Small intestine (tissue), 7 donors: ENCODE data around the gene TBCA. TPM values are rescaled to one million over a fixed set of nuclear protein-coding genes. Genes with fewer than 3 reads are reported as not detected.
A peak's percentile ranks its signal among the peaks of the same experiment; 100 is the strongest.

Experiments
- DNase-seq, 2 donors: peaks; one replicate each; pipeline versions ENCODE4 v3.0.0 to v3.0.0-alpha.2; 2013
- FAIRE-seq: peaks from 2 replicates; lab custom pipeline; 2012; peaks lifted over from hg19 to GRCh38; lab: Jason Lieb, UNC
- H3K27ac ChIP-seq, 3 donors: one replicate each; pipeline ENCODE4 v1.5.1; 2013; ENCODE audit warnings: low read length in 2 of 3, mild to moderate bottlenecking in 2 of 3, control low read depth in 1 of 3, inconsistent platforms in 1 of 3, low read depth in 1 of 3, moderate library complexity in 1 of 3
- H3K27me3 ChIP-seq, 3 donors: one replicate each; pipeline ENCODE4 v1.6.1; 2013; ENCODE audit warnings: low read length in 3 of 3, inconsistent platforms in 1 of 3; ENCODE audit not compliant: control insufficient read depth in 3 of 3, insufficient read depth in 3 of 3
- H3K36me3 ChIP-seq, 3 donors: one replicate each; pipeline ENCODE4 v1.6.1; 2013; ENCODE audit warnings: low read length in 3 of 3, inconsistent platforms in 1 of 3, low read depth in 1 of 3, mild to moderate bottlenecking in 1 of 3, moderate library complexity in 1 of 3; ENCODE audit not compliant: control insufficient read depth in 3 of 3, insufficient read depth in 2 of 3
- H3K4me1 ChIP-seq, 3 donors: one replicate each; pipeline ENCODE4 v1.6.1; 2013; ENCODE audit warnings: low read length in 2 of 3, inconsistent platforms in 1 of 3, low read depth in 1 of 3, mild to moderate bottlenecking in 1 of 3, moderate library complexity in 1 of 3; ENCODE audit not compliant: control insufficient read depth in 3 of 3, insufficient read depth in 2 of 3
- H3K4me3 ChIP-seq, 3 donors: one replicate each; pipeline ENCODE4 v1.5.1; 2013; ENCODE audit warnings: low read length in 3 of 3, control low read depth in 1 of 3, inconsistent platforms in 1 of 3, low read depth in 1 of 3, mild to moderate bottlenecking in 1 of 3, moderate library complexity in 1 of 3
- H3K9me3 ChIP-seq, 2 donors: one replicate each; pipeline ENCODE4 v1.6.1; 2013; ENCODE audit warnings: low read depth in 1 of 2, low read length in 1 of 2; ENCODE audit not compliant: control insufficient read depth in 2 of 2, insufficient read depth in 1 of 2
- WGBS, 3 donors: extraction: QIAGEN DNeasy Blood & Tissue Kit; methylation state at CpG; one replicate each; pipeline ENCODE4 v1.1.7; 2013; 5-methylcytosine and 5-hydroxymethylcytosine counted together
- polyA plus RNA-seq, 4 donors: library from polyadenylated mRNA; stranded (reverse) in 3 of 4; unstranded in 1 of 4; fragments of 200-250 nt in 3 of 4; fragments of 120-200 nt in 1 of 4; gene quantifications; one replicate each; pipeline versions ENCODE4 v1.2.1 to v1.2.3, GENCODE V29; 2013
- donor health status: healthy with polysubstance abuse.
- donor health status: control.
- donor health status: control.
- donor health status: Bipolar disorder and iron deficiency.
- donor health status: healthy.

TBCA gene
- polyA plus RNA-seq, 4 donors: 177 to 223 (median 208) TPM

DNA sequence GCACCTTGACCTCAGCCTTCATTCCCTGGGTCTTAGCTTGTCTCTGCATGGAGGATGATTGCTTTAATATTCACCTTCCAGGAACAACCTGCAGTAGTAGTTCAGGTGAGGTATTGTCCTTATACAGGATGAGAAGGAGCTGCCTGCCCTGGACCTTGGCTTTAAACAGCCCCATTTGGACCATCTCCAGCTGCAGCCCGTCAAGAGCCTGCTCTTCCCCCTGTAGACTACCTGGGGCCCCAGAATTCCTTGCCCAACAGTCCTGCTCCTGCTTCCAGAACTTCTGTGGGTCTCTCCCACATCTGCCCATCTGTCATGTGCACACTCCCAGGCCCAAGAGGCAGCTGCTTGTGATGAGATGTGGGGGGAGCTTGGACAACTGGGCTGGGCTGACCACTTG is 125.5 kb downstream of the TBCA start:
- peaks cover 0 to 52% (median 14%) of the 10 kb centered on the region in 3 donors for H3K27me3 ChIP-seq
- no peak overlapping the region for H3K27ac ChIP-seq
- no peaks in the 10 kb centered on the region for H3K36me3 ChIP-seq
- FAIRE-seq: no peak
- no peaks in the 10 kb centered on the region for H3K4me1 ChIP-seq
- DNase-seq: no peak
- no peak overlapping the region for H3K4me3 ChIP-seq
- 17 to 39% (median 17%) methylated on average over 1 of the region's 1 CpG for WGBS, 3 donors
- no peaks in the 10 kb centered on the region for H3K9me3 ChIP-seq

DNA sequence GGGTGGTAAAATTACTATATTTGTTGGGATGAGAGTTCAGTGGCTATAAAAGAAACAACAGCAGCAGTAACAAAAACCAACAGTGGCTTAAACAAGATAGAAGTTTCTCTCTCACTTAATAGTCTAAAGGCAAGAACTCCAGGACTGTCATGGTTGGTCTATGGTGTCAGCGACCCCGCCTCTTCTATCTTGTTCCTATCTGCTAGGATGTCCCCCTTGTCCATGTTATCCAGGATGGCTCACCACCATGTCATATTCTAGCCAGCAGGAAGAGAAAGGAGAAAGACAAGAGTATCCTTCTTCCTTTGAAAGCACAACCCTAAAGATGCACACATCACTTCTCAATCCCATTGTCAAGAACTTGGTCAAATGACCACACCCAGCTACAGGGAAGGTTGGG is 126.4 kb downstream of the TBCA start:
- no peak for FAIRE-seq
- peaks cover 0 to 59% (median 16%) of the 10 kb centered on the region in 3 donors for H3K27me3 ChIP-seq

DNA sequence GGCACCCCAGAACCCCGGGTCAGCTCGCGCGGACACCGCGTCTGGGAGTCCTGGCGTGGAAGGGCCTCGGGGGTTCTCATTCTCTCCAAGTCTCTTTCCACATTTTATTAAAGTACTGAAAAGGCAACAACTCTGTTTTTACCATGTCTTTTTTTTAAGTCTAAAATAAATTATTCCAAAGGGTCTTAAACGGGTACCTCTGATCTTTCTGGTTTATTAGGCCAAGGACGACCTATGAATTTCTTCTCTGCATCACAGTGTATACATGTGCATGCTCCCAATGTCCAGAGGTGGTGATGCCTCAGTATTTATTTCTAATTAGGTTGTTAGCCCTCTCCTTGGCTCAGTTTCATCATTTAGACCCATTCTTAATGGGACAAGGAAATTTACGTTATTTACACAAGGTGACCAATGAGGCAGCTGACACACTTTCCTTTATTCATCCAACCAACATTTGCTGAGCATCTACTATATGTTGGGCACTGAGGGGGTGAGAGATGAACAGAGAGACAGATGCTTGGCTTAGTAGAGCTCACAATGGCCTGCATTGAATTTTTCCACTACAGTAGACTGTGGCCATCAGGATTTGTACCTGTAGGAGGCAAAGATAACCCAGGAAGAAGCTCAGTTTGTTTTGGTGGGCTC is 130.0 kb downstream of the TBCA start:
- no peaks in the 10 kb centered on the region for H3K36me3 ChIP-seq
- H3K27me3 ChIP-seq: peaks cover 0 to 79% (median 34%) of the 10 kb centered on the region in 3 donors
- peak overlapping the region in 1 of 3 donors; percentile 35 for H3K4me3 ChIP-seq
- no peak for DNase-seq
- H3K27ac ChIP-seq: no peak overlapping the region
- peaks cover 0 to 7% (median 0%) of the 10 kb centered on the region in 3 donors for H3K4me1 ChIP-seq
- 35 to 53% (median 36%) methylated on average over 11 of the region's 11 CpGs for WGBS, 3 donors
- no peak for FAIRE-seq
- H3K9me3 ChIP-seq: no peaks in the 10 kb centered on the region

More for the DNA sequence above, 126.4 kb downstream of the TBCA start:
- 80 to 91% (median 90%) methylated on average over 2 of the region's 2 CpGs for WGBS, 3 donors
- Histone ChIP-seq H3K4me3 (no peak overlapping the region), H3K4me1 (peaks cover 0 to 5% (median 0%) of the 10 kb centered on the region in 3 donors), H3K9me3 (no peaks in the 10 kb centered on the region), H3K36me3 (no peaks in the 10 kb centered on the region), H3K27ac (no peak overlapping the region)
- no peak for DNase-seq

DNA sequence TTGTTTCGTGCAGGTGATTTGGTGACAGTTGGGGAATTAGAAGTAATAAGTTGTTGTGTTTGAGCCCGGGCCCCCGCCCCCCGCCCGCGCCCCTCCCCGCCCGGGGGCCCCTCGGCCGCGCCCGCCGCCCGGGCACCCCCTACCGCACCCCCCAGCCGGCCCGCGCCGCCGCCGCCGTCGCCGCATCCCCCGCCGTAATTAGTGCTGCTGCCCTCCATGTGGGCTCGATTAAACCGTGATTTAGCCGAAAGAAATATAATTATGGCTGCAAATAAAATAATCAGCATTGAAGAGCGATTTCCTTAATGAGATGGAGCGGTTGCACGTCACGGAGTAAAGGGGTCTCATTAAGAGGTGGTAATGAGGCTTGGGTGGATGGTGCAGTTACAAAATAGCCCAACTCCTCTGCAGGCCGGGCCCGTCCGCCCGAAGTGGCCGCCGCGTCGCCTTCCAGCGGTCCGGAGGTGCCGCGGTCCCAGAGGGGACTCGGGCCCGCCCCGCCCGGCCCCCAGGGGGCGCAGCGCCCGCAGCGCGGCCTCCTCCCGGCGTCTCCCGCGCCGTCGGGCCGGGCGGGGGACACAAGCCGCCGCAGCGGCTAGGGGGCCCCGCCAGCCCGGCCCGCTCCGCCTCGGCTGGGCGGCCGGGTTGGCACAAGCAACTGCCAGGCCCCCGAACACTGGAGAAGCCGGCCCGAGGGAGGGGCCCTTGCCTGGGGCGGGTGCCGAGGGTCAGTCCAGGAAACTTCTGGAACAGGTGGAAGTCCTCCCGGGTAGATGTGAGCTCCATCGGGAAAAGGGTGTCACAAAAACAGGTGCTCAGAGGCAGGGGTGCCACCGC is 130.8 kb downstream of the TBCA start:
- Histone ChIP-seq H3K27me3 (peaks cover 6 to 82% (median 38%) of the 10 kb centered on the region in 3 donors), H3K4me3 (peak overlapping the region in 1 of 3 donors; percentile 35)
- no peak for FAIRE-seq

DNA sequence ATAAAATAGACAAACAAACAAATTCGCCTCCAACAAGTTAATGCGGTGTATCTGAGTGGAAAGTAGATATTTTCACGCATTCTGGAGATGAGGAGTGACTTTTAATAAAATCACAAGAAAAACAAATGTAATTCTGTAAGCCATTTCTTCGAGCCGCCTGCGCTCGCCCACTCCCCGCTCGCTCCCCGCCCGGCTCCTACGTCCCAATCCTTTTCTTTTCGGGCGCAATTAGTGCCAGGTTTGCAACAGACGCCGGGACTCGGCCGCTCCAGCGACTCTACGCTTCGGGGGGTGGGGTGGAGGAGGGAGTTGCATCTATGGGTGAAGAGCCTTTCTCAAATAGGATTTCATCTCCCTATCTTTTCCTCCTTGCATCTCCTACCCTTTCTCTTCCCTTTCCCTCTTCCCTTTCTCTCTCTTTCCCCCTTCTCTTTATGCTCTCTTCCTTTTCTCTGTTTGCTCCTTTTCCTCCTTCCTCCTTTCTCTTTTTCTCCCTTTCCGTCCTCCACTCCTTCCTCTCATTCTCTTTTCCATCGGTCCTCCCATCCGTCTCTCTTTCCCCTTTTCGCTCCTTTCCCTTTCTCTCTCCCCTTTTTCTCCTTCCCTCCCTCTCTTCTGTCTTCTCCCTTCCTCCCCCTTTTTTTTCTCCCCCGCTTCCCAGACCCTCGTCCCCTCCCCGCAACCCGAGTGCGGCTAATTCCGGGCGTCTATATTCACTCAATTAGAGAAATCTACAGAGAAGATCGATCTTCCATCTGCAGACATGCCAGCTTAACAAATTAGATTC is 131.6 kb downstream of the TBCA start:
- peaks cover 0 to 7% (median 0%) of the 10 kb centered on the region in 3 donors for H3K4me1 ChIP-seq
- H3K27me3 ChIP-seq: peaks cover 8 to 88% (median 43%) of the 10 kb centered on the region in 3 donors
- H3K9me3 ChIP-seq: no peaks in the 10 kb centered on the region
- FAIRE-seq (no peak), DNase-seq (peak in 1 of 2 donors; percentile 6)
- 7 to 13% (median 12%) methylated on average over 33 of the region's 33 CpGs for WGBS, 3 donors
- no peaks in the 10 kb centered on the region for H3K36me3 ChIP-seq
- H3K4me3 ChIP-seq: peak overlapping the region in 1 of 3 donors; percentile 35
- H3K27ac ChIP-seq: no peak overlapping the region

More for the DNA sequence above, 130.8 kb downstream of the TBCA start:
- Histone ChIP-seq H3K27ac (no peak overlapping the region), H3K36me3 (no peaks in the 10 kb centered on the region), H3K9me3 (no peaks in the 10 kb centered on the region), H3K4me1 (peaks cover 0 to 7% (median 0%) of the 10 kb centered on the region in 3 donors)
- WGBS, 3 donors: 2 to 3% (median 2%) methylated on average over 65 to 80 of the region's 80 CpGs
- peak in 1 of 2 donors; percentile 61 for DNase-seq

DNA sequence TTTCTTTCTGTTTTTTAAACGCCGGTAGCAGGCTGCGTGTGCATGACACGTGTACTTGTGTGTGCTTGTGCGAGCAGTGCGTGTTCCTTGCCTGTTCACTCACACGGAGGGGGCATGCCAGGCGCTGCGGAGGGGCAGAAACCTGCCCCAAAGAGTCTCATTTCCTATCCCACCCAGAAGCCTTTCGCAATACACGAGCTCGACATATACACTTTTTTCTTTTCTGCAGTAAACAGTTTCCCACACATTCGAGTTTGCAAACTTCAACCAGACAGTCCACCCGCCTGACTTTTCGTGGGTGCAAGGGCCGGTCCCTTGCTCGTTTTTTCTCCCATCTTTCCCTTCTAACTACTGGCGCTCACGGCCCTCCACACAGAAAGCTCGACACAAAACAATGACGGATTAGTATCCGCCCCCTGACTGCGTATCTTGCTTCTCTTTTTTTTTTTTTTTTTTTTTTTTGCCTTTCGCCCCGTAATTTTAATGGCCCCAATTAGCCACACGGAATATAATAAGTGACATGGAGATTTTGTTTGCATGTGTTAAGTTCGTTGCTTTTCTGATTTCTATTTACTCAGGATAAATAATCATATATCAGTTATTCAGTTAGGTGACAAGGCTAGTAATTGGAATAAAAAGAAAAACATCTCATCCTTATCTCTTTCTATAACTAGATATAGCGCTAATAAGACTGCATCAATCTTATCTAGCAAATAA is 132.3 kb downstream of the TBCA start:
- peaks cover 0 to 4% of the 10 kb centered on the region in 2 donors for H3K9me3 ChIP-seq
- H3K36me3 ChIP-seq: no peaks in the 10 kb centered on the region
- DNase-seq (peak in 1 of 2 donors; percentile 21), FAIRE-seq (no peak)
- no peak overlapping the region for H3K4me3 ChIP-seq
- H3K27ac ChIP-seq: no peak overlapping the region
- H3K4me1 ChIP-seq: peaks cover 0 to 7% (median 0%) of the 10 kb centered on the region in 3 donors
- 6 to 11% (median 11%) methylated on average over 28 of the region's 28 CpGs for WGBS, 3 donors
- H3K27me3 ChIP-seq: peaks cover 12 to 91% (median 49%) of the 10 kb centered on the region in 3 donors

DNA sequence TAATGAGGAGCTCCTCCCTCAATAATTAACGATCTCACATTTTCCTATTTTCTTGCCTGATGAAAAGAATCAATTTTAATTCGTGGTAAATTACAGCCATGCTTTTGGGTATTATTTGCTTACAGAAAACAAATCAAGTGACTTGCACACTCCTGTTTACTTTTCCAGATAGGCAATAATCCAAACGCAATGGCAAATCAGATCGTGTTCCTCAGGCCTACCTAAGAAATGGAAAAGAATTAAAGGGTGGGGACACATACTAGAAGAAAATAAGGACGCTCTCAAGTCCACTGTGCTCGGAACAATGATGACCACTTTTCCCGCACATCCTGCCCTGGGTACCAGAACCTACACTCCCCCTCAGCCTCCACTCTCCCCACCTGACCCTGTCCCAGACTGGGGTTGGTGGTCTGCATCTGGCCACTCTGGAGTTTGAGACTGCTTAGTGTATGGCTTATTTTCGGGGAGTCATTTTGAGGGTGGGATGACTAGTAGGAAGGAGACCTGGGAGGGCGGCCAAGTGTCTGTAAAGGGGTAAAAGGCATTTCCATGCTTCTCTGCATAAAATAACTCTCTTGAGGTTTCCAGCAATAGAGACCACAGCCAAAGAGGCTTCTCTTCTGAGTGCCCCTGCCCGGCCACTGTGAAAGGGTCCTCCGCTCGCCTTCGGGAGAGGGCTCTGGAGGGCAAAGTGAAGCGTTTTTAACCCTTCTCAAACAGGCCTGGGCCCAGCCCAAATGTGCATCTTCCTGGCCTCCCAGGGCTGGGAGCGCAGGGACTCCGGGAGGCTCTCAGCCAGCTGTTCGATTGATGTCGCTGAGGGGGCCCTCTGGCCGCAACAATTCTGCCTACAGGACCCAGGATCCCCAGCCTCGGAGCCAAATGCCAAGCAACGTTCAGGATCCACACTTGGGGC is 133.1 kb downstream of the TBCA start:
- Histone ChIP-seq H3K27me3 (peaks cover 12 to 91% (median 54%) of the 10 kb centered on the region in 3 donors), H3K36me3 (no peaks in the 10 kb centered on the region), H3K4me3 (no peak overlapping the region), H3K4me1 (peaks cover 0 to 7% (median 0%) of the 10 kb centered on the region in 3 donors), H3K9me3 (peaks cover 0 to 4% of the 10 kb centered on the region in 2 donors), H3K27ac (no peak overlapping the region)
- WGBS, 3 donors: 8 to 18% (median 13%) methylated on average over 21 of the region's 21 CpGs
- FAIRE-seq: no peak
- DNase-seq: no peak
